Measurements from ENCODE around the gene LAMC3.

The LAMC3 gene

GRCh38 chr9:131049829-131050715 is 41.1 kb downstream of the LAMC3 start:
- DNase-seq: no peak

GRCh38 chr9:131050831-131051230 is 41.9 kb downstream of the LAMC3 start:
- DNase-seq: no peak

GRCh38 chr9:131051592-131052517 is 42.9 kb downstream of the LAMC3 start:
- DNase-seq: no peak

- no peak for DNase-seq
Measured at GRCh38 chr9:131053896-131054295, 44.9 kb downstream of the LAMC3 start.

- DNase-seq: no peak
Measured at GRCh38 chr9:131056781-131057506, 48.0 kb downstream of the LAMC3 start.

GRCh38 chr9:131060900-131061630 is 52.1 kb downstream of the LAMC3 start:
- no peak for DNase-seq

GRCh38 chr9:131062969-131063368 is 54.0 kb downstream of the LAMC3 start:
- no peak for DNase-seq

- DNase-seq: no peak
Measured at GRCh38 chr9:131065599-131065998, 56.6 kb downstream of the LAMC3 start.

GRCh38 chr9:131067625-131068024 is 58.7 kb downstream of the LAMC3 start:
- no peak for DNase-seq

GRCh38 chr9:131068076-131068816 is 59.3 kb downstream of the LAMC3 start:
- no peak for DNase-seq

- DNase-seq: no peak
Measured at GRCh38 chr9:131069699-131070098, 60.7 kb downstream of the LAMC3 start.

- no peak for DNase-seq
Measured at GRCh38 chr9:131072107-131072870, 63.3 kb downstream of the LAMC3 start.

- DNase-seq: no peak
Measured at GRCh38 chr9:131072871-131073237, 63.9 kb downstream of the LAMC3 start.

GRCh38 chr9:131076347-131077195 is 67.6 kb downstream of the LAMC3 start:
- DNase-seq: no peak

- DNase-seq: no peak
Measured at GRCh38 chr9:131078427-131079366, 69.7 kb downstream of the LAMC3 start.

- DNase-seq: no peak
Measured at GRCh38 chr9:131080589-131080988, 71.6 kb downstream of the LAMC3 start.

GRCh38 chr9:131081868-131082267 is 72.9 kb downstream of the LAMC3 start:
- DNase-seq: no peak

GRCh38 chr9:131082774-131083512 is 74.0 kb downstream of the LAMC3 start:
- no peak for DNase-seq

Measured in KG1 (cell line).